HG03097 (cell line): ENCODE data around the gene CIBAR2.

ENCODE experiments used
- ATAC-seq: cut with Tn5 transposase; IDR thresholded peaks from one replicate; pipeline ENCODE4 v1.9.1; 2021; ENCODE audit not compliant: unreplicated experiment, low FRiP score

The CIBAR2 gene

DNA sequence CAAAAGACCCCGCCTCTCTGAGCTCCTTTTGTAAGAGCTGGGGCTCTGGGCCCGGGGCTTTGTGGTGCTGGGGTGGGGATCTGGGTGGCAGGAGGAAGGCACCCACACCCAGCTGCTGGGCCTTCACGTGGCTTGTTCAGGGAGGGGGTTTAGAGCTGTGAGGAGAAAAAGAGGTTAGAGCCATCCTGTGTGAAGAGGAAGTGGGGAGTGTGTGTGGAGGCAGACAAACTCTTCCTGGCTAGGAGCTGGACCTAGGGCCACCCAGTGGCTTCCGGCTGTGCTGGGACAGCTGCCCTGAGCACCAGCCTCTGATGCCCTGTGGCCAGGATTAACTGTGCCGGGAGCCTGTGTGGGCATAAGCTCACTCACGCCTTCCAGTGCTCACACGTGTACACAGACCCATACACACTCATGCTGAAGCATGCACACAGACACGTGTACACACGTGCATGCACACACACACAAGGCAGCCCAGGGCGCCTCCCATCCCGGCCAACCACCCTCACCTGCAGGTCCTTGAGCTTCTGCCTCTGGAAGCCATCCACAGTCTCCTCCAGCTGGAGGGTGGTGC is 7.4 kb downstream of the CIBAR2 start:
- ATAC-seq = no peak

DNA sequence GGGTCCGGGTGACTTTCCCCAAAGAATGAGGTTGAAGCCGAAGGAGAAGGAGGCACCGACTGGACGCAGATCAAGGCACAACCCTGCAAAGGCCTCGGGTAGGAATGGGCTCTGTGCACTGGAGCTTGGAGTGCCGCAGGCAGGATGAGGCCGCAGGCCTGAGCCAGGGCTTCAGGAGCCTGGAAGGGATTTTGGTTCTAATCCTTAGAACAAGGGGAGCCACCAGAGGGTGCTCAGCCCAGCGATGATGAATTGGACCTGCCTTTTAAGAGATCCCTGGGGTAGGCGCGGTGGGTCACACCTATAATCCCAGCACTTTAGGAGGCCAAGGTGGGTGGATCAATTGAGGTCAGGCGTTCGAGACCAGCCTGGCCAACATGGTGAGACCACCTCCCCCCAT is 8.1 kb downstream of the CIBAR2 start:
- no peak for ATAC-seq

DNA sequence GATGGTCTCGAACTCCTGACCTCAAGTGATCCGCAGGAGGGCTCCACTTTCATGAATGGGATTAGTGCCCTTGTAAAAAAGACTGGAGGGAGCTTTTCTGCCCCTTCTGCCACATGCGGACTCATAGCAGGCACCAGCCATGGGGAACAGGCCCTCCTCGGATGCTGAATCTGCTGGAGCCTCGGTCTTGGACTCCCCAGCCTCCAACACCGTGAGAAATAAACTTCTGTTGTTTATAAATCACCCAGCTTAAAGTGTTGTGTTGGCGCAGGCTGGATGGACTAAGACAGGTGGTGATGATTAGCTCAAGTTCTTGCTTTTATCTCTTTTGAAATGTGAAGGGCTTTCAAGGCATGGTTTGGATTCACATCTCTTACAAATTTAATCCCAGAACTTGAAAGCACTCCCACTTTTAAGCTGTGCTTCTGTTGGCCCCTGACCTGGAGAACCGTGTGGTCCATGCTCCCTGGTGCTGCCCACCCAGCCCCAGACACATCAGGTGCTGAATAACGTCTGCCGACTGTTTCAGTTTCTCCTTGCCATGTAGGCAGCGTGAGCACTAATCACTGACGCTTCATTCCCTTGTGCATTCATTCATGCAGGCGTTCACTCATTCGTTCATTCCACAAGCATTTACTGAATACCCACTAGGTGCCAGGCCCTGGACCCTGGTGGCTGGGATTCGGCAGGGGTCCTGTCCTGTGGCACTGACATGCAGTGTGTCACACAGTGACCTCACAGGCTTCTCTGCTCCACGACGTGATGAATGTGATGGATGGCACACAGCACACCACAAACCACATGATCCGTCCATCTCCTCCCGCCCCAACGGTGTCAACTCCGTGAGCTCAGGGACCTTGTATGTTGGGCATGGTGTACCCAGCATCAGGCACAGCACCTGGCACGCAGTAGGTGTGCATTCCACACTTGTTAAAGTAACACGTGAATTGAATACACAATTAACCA is 8.9 kb downstream of the CIBAR2 start:
- ATAC-seq = no peak

DNA sequence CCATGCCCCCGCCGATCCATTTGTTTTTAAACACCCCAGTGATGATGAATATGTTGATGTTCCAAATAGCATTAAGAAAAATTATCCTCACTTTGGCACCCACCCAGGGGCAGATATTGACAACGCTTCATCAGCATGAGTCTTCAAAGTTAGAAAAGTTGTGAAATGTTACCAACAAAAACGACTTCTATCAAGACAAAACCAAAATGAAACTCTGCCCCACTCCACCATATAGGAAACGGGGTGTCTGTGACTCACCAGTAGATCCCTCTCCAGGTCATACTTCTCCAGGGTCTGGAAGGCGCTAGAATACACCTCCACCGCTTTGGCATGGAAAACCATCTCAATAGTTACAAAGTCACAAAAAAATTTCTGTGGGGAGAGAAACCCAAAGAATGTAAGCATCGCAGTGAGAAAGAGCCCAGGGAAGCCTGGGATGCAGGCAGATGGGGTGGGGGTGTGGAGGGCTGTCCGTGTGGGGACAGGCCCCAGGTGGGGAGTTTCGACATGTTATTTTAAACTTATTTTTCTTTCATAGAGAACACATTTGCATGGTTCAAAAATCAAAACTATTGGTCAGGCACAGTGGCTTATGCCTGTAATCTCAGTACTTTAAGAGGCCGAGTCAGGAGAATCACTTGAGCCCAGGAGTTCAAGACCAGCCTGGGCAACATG is 10.2 kb downstream of the CIBAR2 start:
- ATAC-seq = no peak

DNA sequence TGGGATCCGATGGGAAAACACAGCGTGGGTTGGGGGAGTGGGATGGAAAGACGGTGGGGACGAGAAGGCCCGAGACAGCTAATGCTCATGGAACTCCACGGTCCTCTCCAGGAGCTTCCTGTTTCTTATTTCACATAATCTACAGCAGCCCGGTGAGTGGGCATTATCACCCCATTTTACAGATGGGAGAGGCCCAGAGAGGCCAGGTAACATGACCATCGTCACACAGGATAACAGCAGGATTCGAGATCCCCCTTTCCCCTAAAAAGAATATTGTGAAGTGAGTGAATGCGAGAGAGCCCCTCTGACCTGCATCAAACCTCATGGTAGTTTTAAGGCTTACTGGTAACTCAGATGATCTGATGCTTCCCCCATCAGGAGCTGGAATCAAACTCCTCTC is 12.0 kb downstream of the CIBAR2 start:
- no peak for ATAC-seq

DNA sequence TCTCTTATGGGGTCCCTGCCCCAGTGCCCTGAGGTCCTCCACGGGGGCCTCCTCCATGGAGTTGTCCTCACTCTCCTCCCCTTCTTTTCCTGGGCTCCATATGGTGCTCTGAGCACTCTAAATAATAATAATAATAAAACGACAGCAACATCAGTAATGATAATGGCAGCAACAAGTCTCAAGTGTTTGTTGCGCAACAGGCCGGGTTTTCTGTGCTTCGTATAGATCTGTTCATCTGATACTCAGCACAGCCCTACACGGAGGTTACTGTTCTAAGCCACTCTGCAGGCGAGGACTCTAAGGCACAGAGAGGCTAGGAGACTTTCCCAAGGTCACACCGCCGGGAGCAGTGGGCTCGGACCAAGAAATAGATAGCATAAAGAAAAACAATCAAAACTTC is 13.7 kb downstream of the CIBAR2 start:
- ATAC-seq = no peak

DNA sequence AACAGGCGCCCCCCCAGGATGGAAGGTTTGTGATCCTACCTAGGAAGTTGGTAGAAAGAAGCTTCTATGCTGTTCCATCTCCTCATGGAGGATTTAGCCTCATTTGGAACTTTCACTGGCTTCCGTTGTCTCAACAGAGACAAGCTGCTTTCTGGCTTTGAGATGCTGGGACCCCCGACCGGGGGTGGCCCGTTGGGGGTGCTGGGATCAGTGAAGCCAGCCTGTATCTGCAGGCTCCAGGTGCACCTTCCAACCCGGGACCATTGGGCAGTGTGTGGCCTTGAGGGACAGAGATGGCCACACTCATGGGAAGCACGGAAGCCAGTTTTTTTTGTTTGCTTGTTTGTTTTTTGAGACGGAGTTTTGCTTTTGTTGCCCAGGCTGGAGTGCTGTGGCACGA is 15.4 kb downstream of the CIBAR2 start:
- ATAC-seq = no peak

DNA sequence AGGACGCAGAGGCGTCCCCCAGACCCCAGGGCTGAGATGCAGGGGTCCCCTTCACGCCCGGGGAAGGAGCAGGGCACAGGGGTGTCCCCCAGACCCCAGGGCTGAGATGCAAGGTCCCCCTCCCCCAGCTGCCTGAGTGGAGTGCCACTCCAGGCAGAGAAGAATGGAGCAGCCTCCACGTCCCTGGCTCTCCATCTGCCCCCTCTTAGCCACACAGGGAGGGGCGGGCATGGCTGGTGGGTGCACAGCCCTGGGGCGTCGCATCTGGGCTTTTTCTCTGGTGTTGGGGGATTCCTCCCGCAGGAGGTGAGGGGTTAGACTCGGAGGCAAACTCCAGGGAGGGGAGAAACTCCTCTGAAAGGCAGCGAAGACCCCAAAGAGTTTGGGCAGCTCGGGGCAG is 17.5 kb downstream of the CIBAR2 start:
- ATAC-seq = no peak

DNA sequence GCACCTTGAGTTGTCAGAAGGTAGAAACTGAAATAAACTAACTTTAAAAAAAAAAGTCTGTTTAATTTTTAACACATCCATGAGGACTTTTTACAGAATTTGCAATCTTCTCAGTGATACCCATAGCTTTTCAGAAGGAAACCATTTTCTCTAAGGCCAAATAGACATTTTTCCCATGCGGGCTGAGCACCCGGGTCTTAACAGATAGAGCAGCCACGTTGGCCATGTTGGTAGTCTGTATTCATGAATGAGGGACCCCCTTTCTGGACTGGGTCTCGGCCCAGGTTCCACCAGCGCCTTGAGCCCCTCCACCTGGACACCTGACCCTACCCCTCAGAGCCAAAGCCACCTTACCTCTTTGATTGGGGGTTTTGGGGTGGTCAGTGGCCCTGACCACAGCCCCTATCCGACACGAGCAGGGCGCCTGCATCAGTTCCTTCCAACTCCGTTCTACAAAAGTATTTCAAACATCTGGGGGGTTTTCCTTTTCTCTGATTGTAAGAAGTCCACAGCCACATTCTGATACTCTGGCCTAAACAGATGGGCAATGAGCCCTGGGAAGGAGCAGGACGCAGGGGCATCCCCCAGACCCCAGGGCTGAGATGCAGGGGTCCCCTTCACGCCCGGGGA is 18.0 kb downstream of the CIBAR2 start:
- ATAC-seq = no peak

DNA sequence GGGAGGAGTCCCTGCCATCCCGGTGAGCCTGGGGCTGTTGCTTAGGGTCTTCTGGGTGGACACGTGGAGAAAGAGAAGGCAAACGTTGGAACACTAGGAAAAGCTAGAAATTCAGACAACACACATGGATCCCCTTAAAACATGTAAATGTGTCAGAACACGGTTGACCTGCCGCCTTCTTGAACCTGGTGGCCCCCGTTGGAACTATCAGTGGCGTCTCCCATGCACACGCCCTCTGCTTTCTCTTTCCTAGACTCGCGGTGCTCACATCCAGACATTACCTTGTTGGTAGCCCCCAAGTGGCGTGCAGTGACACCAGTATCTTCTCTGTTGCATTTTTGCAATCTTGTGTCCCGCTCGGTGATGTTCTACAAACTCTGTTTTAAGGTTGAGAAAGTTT is 18.6 kb downstream of the CIBAR2 start:
- ATAC-seq = no peak

DNA sequence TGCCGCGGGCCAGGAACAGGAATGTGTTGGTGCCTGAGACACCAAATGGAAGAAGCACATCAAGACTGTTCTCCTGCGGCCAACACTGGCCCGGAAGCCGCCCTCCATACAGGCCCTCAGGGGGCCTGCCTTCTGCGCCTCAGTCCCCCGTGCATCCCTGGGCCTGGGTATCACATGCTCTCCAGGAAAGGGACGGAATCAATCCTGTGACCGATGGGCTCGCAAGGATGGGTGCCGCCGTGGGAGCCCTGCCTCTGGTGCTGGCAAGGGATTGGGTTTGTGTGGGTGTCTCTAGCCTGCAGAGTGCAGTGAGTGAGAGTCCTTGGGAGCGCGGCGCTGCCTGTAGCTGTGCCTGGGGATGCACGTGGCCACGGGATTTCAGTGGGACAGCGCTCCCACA is 19.4 kb downstream of the CIBAR2 start:
- ATAC-seq = no peak

DNA sequence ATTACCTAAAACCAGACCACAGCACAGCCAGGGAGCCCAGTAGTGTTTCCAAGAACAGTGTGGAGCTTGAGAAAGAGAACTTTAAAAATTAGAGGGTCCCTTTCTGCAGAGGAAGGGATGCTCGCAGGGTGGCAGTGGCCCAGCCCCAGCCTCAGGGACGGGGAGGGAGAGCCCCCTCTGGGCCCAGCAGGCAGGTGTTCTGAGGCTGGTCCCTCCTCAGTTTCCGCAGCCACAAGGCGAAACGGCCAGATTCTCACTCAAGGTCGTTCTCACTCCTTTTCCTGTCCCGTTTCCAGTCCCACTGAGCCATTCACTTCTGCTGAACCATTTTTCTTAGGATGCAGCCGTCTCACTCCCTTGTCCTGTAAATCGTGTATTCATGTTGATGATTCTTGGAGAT is 20.0 kb downstream of the CIBAR2 start:
- ATAC-seq = no peak

DNA sequence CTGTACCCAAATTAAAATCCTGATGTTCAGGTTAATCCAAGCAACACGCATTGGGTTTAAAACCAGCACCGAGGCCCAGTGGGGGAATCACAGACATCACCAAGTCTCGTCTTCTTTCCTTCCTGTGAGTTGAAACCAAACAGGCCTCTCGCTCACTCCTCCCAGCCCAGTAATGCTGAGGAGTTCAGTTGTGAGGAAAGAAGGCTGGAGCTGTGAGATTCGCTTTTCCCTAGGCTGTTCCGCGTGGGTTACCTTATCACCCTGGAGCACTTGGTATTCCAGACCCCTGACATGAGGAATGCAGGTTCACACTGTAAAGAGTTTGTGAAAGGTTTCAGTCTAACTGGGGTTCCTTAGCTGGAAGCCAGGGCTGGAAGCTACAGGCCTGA is 20.8 kb downstream of the CIBAR2 start:
- no peak for ATAC-seq

DNA sequence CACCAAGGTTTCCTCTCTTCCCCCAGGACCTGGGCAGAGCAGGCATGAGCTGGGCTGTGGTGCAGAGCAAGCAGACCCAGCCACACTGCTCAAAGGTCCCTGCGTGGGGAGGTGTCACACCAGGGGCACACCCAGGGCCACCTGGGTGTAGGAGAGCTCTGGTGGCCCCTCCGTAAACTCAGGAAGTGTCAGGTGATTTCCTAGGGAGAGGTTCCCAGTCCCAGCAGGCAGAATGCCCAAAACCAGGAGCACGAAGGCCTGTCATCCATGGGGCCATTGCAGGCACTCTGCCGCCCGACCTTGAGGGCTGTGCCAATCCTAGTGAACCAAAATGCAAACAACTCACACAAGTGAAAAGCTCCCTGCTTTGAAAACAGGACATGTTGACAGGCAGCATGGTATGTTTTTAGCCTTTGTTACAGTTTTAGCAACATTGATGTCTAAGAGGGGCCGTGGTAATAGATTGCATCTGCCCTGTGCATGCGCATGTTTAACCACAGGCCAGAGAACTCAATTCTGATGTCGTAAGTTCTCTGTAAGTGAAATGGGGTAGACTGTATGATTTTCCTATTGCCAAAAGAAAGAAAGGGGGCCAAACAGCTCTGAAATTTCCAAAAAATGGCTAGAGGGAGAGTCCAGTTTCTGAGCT is 21.3 kb downstream of the CIBAR2 start:
- ATAC-seq = no peak

DNA sequence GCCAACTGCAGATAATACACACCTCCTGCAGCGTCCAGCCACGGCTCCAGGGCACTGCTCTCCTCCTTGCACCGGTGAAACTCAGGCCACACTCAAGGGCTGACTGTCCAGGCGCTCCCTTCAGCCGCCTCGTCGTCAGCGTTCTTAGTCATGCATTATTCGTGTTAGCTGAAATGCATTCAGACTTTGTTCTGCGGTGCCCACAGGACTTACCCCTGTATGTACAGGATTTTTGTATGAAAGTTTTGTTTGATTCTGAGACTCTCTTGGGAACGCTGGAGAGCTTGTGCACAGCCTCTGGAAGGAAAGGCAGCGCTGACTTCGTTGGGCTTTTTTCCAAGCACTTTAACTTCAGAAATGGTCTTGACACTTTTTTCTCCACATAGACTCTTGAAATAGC is 22.1 kb downstream of the CIBAR2 start:
- no peak for ATAC-seq

DNA sequence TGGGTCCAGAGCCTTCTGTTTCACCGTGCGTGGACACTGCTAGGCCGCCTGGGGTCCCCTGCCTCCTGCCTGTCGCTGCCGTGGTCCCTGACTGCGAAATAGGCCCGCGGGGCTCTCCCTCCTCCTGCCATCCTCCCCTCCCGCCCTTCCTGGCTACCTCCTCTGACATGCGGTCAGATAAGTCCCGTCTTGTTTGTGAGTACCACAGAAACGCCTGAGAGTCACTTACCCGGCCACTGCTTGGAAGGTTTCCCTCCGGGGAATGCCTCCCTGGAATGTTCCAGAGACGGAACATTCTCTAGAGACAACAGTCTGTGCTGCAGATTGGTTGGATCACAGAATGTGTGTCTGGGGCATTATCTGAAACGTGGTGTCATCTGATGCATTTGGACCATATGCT is 22.7 kb downstream of the CIBAR2 start:
- ATAC-seq = no peak

DNA sequence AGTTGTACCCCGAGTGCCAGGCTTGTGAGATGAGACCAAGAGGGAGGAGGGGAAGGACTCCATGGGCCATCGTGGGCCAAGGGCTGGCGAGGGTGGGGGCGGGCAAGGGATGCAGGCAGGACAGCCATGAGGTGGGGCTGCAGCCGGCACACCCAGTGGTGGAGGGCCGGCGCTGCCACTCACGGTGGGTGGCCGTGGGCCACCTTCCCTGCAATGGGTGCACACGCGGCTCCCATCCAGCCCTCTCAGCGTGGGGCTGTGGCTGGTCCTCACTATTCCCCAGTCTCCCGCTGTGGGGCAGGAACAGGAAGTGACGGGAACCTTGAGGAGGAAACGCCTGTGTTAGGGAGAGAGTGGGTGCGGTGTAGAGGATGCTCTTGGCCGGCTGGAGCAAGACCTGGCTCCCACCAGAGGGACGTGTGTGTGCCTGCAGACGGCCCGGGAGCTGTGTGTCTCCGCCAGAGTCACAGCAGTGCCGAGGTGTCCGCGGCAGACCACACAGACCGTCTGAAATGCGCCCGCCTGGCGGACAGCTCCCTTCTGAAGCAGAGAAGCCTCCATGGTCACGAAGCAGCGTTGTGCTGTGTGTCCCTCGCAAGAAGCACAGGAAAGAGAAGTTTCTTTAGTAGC is 23.6 kb downstream of the CIBAR2 start:
- no peak for ATAC-seq

DNA sequence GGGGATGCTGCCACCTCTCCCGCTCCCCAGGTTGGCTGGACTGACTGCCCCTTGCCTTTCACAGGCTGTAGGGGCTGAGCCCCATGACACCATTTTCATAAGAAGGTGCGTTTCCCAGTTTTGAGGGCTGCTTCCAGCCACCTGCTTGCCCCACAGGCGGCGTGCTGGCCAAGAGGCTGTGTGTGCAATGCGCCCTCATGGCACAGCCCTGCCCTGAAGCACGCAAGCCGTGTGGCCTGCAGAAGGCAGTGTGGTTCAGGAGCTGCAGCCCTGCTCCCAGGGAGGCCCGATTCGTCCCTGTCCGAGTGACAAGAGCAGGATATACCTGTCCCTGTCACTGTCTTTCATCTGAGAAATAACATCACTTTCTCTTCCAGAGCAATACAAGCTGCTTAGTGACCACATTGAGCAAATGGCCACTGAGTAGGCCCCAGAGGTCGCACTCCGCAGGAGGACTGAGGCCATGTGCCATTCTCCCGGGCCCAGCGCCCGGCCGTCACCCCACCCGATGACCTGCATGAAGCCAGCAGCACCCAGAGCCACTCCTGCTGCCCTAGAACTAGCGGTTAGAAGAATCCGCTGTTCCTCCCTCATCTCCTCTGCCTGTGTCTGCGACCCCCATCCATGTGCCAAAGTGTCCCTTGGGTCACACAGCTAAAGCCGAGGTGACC is 24.2 kb downstream of the CIBAR2 start:
- ATAC-seq = no peak

DNA sequence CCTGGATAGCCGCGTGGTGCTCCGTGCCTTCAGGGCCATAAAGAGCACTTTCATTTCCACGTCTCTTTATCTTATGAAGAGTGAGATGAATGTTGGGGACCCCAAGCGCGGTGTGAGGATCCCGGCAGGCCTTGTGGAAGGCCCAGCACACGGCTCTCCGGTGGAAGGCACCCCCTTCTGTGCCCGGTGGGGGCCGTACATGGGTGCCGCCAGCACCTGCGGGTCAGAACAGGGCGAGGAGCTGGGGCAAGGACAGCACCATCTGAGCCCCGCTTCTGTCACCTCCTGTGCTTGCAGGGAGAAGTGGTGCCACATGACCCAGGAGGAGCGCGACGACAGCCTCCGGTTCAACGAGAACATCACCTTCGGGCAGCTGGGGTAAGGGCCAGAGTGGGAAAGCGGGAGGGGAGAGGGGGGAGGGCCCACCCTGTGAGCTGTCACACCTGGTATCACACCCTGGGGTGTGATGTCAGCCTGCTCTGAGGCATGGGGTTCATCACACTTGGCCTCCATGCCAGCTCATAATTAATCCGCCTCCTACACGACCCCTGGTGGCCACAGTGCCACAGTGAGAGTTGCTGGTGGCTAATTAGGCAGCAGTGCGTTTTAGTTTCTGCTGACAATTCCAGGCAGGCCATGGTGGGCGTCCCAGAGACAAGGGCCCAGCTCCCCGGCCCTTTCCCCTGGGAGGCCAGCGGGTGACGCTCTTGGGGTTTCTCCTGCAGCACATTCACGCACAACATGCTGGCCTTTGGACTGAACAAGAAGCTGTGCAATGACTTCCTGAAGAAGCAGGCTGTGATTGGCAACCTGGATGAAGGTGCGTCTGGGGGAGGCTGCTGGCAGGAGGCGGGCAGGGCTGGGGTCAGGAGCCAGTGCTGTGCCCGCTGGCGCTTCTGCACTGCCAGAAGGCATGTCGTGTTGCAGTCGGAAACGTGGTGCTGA is 25.7 kb downstream of the CIBAR2 start:
- ATAC-seq = no peak
